ENCODE data around the gene CPM.

GRCh38 chr12:68827895-68828671 lies 104.9 kb downstream of the CPM start:
- no peak for TF ChIP-seq SIN3A (IDR thresholded peaks at IDR 0.05; ENCODE audit: borderline replicate concordance, insufficient read depth, low read length)
- TF ChIP-seq FOXP2 (optimal IDR thresholded peaks at IDR 0.05; ENCODE audit: borderline replicate concordance, extremely low read depth, extremely low read length, insufficient read depth) = no peak
- TF ChIP-seq REST (IDR thresholded peaks at IDR 0.05; ENCODE audit: insufficient read depth in 1 of 2, low read depth in 2 of 2, low read length in 2 of 2) = no peak

Measured in PFSK-1 (cell line).